GM13977 (cell line): ENCODE results near the gene ABCA1.

Experiments
- DNase-seq: peaks from one replicate; pipeline ENCODE4 v3.0.0; 2012; ENCODE audit warnings: low spot score
- in situ Hi-C: fragments of 300-500 bp; cut with MboI; formaldehyde crosslinking; loops from one replicate; pipeline ENCODE4 v1.12.0; 2022; ENCODE audit warnings: low sequenced_read_pairs, low pct_unique_long_range_greater_than_20kb, mixed read lengths, inconsistent platforms; ENCODE audit not compliant: unreplicated experiment
- TF ChIP-seq, protein P1 (sequence below): IDR thresholded peaks from 2 replicates; pipeline ENCODE4 v1.5.1; 2012; ENCODE audit warnings: mild to moderate bottlenecking, control low read depth; ENCODE audit not compliant: insufficient read depth; ENCODE audit errors: extremely low read depth, missing control alignments

ABCA1 gene

DNA sequence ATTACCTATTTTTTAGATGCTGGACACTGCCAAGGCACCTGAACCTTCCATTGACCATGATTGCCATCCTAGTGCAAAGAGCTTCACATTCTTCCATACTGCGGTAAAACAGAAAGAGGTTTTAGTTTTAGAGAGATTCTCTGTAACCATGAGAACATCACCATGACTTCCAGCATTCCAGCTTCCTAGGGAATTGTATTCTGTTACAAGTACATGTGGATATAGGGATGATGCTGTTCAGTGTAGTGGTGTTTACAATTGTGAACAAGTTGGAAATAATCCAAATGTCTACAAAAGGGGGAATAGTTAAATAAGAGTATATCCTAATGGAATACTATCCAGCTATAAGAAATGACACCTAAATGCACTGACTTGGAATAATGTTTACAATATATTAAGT lies 141.7 kb downstream of the ABCA1 start:
- in situ Hi-C loops: no loop called here

DNA sequence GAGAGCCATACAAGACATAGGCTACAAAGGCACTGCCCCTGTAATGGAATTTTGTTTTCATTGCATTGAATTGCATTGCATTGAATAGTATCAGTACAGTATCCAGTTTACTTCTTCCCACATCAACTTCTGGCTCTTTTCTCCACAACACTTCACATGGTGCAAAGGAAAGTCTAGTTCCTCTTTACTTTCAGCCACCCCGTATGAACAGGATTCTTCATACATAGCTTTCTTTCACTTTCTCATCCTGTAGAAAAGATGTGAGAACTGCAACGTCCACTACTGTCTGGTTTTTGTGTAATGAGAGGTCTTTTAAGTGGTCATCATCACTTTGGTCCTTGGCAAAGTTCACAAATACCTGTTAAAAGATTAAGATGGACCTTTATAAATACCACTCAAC lies 143.9 kb downstream of the ABCA1 start:
- TF ChIP-seq, protein P1, sequence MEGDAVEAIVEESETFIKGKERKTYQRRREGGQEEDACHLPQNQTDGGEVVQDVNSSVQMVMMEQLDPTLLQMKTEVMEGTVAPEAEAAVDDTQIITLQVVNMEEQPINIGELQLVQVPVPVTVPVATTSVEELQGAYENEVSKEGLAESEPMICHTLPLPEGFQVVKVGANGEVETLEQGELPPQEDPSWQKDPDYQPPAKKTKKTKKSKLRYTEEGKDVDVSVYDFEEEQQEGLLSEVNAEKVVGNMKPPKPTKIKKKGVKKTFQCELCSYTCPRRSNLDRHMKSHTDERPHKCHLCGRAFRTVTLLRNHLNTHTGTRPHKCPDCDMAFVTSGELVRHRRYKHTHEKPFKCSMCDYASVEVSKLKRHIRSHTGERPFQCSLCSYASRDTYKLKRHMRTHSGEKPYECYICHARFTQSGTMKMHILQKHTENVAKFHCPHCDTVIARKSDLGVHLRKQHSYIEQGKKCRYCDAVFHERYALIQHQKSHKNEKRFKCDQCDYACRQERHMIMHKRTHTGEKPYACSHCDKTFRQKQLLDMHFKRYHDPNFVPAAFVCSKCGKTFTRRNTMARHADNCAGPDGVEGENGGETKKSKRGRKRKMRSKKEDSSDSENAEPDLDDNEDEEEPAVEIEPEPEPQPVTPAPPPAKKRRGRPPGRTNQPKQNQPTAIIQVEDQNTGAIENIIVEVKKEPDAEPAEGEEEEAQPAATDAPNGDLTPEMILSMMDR: no peak
- in situ Hi-C loops: no loop called here

More for the DNA sequence above, 141.7 kb downstream of the ABCA1 start:
- TF ChIP-seq, protein P1: no peak
- no peak for DNase-seq

DNA sequence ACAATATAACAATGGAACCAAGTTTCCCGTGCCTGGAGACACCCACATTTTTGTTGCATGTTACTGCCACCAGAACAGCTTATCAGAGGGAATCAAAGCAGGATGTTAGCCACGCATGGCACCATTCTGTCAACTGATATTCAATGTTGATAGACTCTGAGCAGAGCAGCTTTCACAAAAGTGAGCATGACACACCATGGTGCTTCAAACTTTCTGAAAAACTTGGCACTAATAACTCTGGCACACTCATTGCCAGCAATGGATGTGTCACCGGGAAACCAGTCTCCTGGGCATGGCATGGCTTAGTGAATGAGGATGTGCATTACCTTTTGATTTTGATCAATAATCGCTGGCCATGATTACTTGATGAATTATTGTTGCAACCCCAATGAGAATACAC lies 144.4 kb downstream of the ABCA1 start:
- TF ChIP-seq, protein P1: no peak

More for the DNA sequence above, 143.9 kb downstream of the ABCA1 start:
- DNase-seq: no peak

DNA sequence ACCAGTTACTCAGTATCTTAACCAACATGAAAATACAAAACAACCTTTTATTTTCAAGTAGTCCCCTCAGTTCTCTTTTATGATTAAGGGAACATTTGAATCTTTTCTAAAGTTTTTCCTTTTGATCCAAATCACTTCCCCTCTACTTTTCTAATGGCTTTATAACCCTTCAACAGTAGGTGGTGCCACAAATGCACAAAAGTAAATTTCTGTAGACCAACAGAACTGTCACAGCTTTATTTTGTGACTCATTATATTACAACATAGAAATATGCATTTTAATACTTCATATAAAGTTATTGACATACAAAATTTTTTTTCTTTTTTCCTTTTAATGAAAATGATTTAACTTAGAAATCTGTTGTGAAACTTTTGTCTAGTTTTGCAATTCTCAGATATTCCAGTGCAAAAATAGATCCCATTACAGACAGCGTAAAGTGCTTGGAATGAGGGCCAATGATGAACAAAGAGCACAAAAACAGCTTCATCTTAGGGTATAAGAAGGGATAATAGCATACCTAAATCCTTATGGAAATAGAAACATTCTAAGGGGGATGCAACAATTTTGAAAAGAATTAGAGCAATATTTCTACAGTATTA lies 147.1 kb downstream of the ABCA1 start:
- in situ Hi-C loops: no loop called here
- peak; percentile 14 for DNase-seq
- TF ChIP-seq, protein P1: peak; percentile 54

More for the DNA sequence above, 144.4 kb downstream of the ABCA1 start:
- no peak for DNase-seq
- in situ Hi-C loops: no loop called here

DNA sequence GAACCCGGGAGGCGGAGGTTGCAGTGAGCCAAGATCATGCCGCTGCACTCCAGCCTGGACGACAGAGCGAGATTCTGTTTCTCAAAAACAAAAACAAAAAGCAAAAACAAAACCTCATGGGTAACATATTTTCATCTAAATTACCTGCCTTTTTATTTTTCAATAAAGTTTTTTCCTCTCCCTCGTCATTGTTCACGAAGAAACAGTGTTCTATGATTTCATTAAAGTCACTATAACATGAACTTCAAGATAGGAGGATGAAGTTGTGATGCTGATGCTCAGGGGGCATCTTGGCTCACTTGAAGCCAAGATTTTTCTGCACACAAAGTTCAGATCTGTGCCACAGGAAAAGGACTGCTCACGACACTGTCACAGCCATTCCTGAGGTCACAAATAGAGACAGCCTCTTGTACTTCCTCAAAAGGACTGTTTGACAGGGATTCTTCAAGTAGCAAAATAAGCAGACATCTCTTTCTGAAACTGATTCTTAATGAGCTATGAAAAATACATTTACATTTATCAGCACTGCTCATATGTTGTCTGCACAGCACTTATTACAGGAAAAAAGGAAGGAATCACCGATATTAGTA lies 147.9 kb downstream of the ABCA1 start:
- DNase-seq: no peak
- TF ChIP-seq, protein P1: no peak
- in situ Hi-C loops: loop anchor here (10.0 kb wide), 1 partner anchor 635 kb away; no protein-coding TSS in a partner anchor

DNA sequence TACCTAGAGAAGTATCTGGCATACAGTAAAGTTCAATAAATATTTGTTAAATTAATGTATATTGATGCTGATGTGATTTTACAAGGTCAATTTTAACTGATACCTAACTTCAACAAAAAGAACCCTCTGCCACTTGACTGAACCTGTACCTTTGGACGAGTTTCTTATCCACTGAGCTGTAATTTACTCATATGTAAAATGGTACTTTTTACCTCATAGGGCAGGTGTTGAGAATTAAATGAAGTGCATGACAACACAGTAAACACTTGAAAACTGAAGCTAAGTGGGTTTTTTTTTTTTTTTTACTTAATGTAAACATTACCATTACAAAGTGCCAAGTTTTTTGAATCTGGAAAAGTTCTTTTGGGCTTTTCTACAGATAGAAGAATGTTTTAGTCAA lies 148.6 kb downstream of the ABCA1 start:
- in situ Hi-C loops: loop anchor here (10.0 kb wide), 1 partner anchor 635 kb away; no protein-coding TSS in a partner anchor
- TF ChIP-seq, protein P1: no peak
- DNase-seq: no peak
